Testis (tissue), 2 donors: ENCODE results near the gene VSX2.

ENCODE experiments used
- POLR2A ChIP-seq: fragments of 450-650 bp; IDR thresholded peaks from one replicate; pipeline ENCODE4 v1.6.1; 2017; ENCODE audit warnings: antibody characterized with exemption, mild to moderate bottlenecking, moderate library complexity
- TF ChIP-seq, protein P1 (sequence below), 3 experiments: fragments of 450-650 bp in 2 of 3; fragments of 200-600 bp in 1 of 3; sonication (generic) in 1 of 3; IDR thresholded peaks; one replicate each; pipeline ENCODE4 v1.5.1; 2016 to 2019; ENCODE audit warnings: antibody characterized with exemption in 3 of 3, mild to moderate bottlenecking in 2 of 3, moderate library complexity in 1 of 3

DNA sequence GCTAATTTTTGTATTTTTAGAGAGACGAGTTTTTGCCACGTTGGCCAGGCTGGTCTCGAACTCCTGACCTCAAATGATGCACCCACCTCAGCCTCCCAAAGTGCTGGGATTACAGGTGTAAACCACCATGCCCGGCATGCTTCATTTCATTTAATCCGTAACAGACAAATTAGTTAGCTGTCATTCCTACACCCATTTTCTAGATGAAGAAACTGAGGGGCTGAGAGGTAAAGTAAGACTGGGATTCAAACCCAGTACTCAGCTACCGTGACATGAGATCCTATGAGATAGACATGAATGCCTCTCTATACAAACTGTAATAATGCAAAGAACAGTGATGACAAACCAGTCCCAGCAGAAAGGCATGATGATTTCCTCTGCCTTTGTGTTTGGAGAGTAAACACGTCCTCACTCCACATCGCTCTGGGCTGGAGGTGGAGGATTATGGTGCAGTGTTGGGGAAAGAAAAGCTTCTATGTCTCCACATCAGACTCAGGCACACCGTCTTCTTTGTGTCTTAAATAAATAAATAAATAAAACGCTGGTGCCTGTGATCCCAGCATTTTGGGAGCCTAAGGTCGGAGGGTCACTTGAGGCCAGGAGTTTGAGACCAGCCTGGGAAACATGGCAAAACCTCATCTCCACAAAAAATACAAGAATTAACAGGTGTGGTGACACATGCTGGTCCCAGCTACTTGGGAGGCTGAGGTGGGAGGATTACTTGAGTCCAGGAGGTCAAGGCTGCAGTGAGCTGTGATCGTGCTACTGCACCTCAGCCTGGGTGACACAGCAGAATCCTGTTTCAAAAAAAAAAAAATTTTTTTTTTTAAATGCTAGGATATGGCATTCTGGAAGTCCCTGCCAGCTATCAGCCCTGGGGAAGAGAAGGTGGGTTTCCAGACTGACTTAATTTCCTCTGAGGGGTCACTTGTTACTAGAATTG is 10.5 kb downstream of the VSX2 start:
- TF ChIP-seq, protein P1, sequence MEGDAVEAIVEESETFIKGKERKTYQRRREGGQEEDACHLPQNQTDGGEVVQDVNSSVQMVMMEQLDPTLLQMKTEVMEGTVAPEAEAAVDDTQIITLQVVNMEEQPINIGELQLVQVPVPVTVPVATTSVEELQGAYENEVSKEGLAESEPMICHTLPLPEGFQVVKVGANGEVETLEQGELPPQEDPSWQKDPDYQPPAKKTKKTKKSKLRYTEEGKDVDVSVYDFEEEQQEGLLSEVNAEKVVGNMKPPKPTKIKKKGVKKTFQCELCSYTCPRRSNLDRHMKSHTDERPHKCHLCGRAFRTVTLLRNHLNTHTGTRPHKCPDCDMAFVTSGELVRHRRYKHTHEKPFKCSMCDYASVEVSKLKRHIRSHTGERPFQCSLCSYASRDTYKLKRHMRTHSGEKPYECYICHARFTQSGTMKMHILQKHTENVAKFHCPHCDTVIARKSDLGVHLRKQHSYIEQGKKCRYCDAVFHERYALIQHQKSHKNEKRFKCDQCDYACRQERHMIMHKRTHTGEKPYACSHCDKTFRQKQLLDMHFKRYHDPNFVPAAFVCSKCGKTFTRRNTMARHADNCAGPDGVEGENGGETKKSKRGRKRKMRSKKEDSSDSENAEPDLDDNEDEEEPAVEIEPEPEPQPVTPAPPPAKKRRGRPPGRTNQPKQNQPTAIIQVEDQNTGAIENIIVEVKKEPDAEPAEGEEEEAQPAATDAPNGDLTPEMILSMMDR (IDR thresholded peaks at IDR 0.05): no peak
- TF ChIP-seq POLR2A: no peak
